GM20431 (cell line): ENCODE results near the gene LY86.

Source experiments
- in situ Hi-C: fragments of 300-500 bp; cut with MseI, MboI; formaldehyde crosslinking; loops from one replicate; pipeline ENCODE4 v1.15.0; 2020; ENCODE audit warnings: low sequenced_read_pairs; ENCODE audit not compliant: unreplicated experiment

LY86 gene

GRCh38 chr6:6569096-6569810, 19.3 kb upstream of the LY86 start:
- in situ Hi-C loops: no loop called here

DNA sequence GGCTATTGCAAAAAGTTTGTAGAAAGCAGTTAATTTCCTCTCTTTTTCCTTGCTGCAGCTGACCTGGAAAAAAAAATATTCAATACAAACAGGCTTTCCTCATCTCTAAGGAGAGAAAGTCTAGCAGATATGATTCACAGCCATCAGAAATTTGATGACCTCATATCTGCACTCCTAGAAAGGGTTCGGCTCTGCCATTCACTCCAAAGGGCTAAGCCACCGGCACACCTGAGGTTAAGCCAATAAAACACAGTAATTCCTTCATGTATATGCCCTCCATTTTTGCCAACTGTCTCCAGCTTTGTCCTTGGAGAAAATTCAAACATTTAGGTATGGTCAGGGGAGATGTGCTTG, 18.7 kb upstream of the LY86 start:
- in situ Hi-C loops: no loop called here

GRCh38 chr6:6570929-6571671, 17.4 kb upstream of the LY86 start:
- in situ Hi-C loops: no loop called here

GRCh38 chr6:6575143-6575542, 13.4 kb upstream of the LY86 start:
- in situ Hi-C loops: no loop called here

DNA sequence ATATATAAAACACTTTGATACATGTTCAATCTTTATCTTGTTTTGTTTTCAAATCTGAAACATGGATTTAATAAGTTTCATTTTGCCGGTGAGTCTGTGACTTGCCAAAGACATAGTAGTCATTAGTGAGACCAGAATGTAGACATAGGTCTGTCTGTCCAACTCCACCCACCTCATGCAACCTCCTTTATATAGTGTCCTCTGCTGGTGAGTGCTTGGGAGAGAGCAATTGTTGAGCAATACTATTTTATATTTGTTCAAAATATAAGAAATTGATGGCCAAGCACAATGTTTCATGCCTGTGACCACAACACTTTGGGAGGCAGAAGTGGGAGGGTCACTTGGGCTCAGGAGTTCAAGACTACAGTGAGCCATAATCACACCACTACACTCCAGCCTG, 10.8 kb upstream of the LY86 start:
- in situ Hi-C loops: no loop called here

DNA sequence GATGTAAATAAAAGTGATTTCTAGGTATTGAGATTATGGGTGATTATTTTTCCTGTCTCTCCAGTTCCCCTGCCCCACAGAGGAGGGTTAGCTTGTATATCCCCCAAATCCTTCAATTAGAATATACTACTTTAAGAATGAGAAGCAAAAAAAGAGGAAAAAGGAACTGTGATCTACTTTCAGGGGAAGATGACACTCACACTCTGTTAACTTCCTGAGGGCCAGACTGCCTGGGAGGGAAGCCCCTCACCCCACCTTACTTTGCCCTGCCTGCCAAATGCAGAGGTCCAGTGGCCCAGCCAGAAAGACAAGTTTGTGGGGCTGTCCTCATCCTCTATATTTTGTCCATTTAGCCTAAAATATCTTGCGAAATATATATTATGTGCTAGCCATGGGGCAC, 9.2 kb upstream of the LY86 start:
- in situ Hi-C loops: no loop called here

- in situ Hi-C loops: no loop called here
These were observed 8.2 kb upstream of the LY86 start for GRCh38 chr6:6580225-6580856.

- in situ Hi-C loops: no loop called here
These were observed 7.5 kb upstream of the LY86 start for GRCh38 chr6:6581054-6581453.

DNA sequence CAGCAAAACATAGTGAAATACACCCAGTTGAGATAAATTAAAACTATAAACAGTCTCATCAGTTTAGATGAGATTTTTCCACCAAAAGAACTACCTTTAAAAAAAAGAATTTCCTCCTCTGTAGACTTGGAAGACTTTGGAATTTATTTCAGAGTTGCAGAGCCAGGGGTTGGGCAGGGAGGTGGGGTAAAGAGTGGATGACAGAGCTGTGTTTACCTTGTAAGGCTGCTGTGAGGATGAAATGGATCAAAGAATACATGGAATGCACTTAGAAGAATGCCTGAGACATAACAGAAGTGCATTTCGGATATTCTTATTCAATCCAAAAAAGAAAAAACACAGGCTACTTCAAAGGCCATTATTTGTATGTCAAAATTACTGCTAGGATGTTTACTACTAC, 6.4 kb upstream of the LY86 start:
- in situ Hi-C loops: no loop called here

DNA sequence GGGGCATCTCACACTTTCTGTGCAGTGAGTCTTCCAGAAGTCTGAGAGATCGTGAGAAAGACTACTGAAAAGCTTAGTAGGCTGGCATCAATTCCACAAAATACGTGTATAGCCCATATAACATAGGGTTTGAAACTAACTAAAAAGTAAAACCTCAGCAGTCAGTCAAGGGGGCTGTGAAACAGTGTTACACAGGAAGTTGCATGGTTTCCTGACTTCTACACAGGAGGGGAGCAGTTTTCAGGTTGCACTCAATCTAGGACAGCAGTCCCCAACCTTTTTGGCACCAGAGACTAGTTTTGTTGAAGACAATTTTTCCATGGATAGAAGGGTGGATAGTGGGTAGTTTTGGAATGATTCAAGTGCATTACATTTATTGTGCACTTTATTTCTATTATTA, 4.7 kb upstream of the LY86 start:
- in situ Hi-C loops: no loop called here

- in situ Hi-C loops: no loop called here
These were observed 4.1 kb upstream of the LY86 start for GRCh38 chr6:6584310-6585002.

DNA sequence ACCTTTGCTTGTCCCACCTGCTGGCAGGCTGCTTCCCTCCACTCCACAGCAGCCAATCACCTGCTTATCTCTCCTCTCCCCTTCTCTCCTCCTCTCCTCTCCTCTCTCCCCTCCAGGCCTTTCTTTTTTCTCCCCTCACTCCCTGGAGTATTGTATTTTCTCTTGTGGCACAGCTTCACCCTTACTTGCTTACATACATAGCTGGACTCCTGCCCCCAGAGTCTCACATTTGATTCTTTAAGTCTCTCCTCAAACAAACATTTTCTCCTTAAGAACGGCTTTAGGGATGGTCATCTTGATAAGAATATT, 3.6 kb upstream of the LY86 start:
- in situ Hi-C loops: no loop called here

- in situ Hi-C loops: no loop called here
These were observed 2.4 kb upstream of the LY86 start for GRCh38 chr6:6586167-6586566.

DNA sequence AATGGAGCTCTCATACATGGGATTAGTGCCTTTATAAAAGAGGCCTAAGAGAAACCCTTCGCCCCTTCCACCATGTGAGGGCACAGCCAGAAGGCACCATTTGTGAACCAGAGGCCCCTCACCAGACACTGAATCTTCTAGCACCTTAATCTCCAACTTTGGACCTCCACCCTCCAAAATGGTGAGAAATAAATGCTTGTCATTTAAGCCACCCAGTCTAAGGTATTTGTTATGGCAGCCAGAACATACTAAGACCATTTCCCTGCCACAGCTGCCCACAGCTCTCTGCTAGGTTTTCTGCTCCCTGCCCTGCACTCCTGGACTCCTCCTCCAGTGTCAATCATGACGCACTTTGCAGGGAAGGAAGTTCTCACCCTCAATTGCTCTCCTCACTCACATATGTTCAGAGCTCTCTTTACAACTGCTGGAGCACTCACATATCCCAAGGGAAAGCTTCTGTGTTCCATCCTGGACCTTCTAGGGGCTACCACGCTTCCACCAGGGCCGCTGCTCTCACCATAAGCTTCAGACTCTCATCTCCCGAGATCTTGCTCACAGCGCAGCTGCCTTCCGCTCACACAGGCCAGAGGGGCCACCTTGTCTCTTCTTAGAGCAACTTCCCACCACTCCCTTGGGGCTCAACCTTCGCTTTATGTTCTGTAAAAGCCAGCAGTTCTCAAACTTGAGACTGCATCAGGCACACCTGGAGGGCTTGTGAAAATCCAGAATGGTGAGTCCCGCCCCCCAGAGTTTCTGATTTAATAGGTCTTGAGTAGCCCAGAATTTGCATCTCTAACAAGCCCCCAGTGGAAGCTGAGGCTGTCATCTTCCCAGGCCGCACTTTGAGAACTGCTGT, 1.6 kb upstream of the LY86 start:
- in situ Hi-C loops: no loop called here

DNA sequence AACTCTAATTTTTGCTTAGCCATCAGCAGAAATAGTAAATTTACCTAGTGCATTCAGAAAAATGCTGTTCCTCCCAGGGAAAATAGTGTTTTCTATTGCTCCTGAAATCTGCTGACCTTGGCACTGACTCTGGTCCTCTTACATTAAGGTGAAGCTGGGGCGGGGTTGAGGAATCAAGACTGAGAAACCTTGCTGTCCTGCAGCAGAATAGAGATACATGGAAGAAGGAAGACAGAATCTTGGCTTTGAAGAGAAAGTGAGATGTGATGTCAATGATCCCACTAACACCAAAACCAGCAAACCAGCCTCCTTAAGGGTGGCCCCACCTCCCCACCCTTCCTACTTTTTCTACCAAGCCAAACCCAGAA, 840 bp upstream of the LY86 start:
- in situ Hi-C loops: no loop called here

- in situ Hi-C loops: no loop called here
These were observed 597 bp downstream of the LY86 start for GRCh38 chr6:6588924-6589709.

GRCh38 chr6:6590530-6590929, 2.0 kb downstream of the LY86 start:
- in situ Hi-C loops: no loop called here

DNA sequence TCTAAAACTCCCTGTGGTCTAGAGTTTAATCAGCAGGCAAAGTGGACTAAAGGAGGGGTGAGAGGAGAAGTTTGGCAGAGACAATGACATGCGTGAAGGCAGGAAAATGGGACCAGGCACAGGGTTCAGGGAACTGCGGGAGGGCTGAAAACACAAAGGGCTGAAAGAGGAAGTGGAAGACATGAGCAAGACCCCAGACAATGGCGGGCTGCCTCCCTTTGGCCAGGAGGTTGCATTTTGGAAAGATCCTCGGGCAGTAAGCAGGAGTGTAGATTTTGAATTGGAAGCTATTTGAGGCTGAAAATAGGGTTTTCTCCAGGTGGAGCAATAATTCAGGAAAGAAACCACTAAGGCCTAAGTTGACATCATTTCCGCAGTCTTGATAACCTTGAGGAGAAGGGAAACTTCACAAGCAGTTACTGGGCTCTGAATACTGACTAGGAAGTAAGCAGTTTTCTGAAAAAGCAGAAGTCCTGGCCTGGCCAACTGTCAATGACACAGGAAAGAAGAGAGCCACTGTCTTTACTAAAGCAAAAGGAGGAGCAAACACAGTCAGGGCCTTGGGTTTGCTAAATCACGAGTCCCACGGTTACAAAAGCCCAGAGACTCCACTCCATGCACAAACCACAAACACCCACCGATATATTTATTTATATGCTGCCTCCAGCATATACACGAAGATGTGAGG, 3.4 kb downstream of the LY86 start:
- in situ Hi-C loops: no loop called here
